AG10803 (cell line): Measurements from ENCODE around the gene ZNF281.
"Not testable (repeated sequence)": the region's sequence is repeated elsewhere in the genome, so short reads cannot be mapped to it uniquely, and the experiment has no call there.

Experiments used
- DNase-seq: peaks from one replicate; pipeline ENCODE4 v3.0.0; 2010; ENCODE audit warnings: low read depth
- H3K4me3 ChIP-seq: 2 replicates; pipeline ENCODE4 v1.5.1; 2011; ENCODE audit warnings: mild to moderate bottlenecking, low read length, control low read depth
- TF ChIP-seq, protein P1 (sequence below): conservative IDR thresholded peaks from 2 replicates; pipeline ENCODE4 v1.5.1; 2011; ENCODE audit warnings: mild to moderate bottlenecking, low read length, control low read depth, inconsistent platforms

ZNF281 gene

DNA sequence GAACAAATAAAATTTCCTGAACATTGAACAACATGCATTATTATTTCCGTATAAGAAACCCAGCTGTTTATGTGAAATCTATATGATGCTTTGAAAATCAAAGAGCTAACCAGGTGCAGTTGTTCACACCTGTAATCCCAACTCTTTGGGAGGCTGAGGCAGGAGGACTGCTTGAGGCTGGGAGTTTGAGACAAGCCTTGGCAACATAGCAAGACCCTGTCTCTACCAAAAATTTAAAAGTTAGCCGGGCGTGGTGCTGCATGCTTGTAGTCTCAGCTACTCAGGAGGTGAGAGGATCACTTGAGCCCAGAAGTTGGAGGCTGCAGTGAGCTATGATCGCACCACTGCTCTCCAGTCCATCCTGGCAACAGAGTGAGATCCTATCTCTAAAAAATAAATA is 4.8 kb upstream of the ZNF281 start:
- DNase-seq = no peak
- TF ChIP-seq, protein P1, sequence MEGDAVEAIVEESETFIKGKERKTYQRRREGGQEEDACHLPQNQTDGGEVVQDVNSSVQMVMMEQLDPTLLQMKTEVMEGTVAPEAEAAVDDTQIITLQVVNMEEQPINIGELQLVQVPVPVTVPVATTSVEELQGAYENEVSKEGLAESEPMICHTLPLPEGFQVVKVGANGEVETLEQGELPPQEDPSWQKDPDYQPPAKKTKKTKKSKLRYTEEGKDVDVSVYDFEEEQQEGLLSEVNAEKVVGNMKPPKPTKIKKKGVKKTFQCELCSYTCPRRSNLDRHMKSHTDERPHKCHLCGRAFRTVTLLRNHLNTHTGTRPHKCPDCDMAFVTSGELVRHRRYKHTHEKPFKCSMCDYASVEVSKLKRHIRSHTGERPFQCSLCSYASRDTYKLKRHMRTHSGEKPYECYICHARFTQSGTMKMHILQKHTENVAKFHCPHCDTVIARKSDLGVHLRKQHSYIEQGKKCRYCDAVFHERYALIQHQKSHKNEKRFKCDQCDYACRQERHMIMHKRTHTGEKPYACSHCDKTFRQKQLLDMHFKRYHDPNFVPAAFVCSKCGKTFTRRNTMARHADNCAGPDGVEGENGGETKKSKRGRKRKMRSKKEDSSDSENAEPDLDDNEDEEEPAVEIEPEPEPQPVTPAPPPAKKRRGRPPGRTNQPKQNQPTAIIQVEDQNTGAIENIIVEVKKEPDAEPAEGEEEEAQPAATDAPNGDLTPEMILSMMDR = no peak
- H3K4me3 ChIP-seq = no peak overlapping the region

DNA sequence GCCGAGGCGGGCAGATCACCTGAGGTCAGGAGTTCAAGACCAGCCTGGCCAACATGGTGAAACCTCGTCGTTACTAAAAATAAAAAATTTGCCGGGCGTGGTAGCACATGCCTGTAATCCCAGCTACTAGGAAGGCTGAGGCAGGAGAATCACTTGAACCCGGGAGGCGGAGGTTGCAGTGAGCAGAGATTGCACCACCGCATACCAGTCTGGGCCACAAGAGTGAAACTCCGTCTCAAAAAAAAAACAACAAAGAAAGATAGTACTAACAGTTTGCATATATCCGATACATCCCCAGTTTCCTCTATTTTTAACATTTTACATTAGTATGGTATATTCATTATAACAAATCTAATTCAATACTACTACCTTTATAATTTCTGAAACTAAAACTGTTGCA is 3.9 kb upstream of the ZNF281 start:
- DNase-seq, H3K4me3 ChIP-seq: not testable (repeated sequence)

DNA sequence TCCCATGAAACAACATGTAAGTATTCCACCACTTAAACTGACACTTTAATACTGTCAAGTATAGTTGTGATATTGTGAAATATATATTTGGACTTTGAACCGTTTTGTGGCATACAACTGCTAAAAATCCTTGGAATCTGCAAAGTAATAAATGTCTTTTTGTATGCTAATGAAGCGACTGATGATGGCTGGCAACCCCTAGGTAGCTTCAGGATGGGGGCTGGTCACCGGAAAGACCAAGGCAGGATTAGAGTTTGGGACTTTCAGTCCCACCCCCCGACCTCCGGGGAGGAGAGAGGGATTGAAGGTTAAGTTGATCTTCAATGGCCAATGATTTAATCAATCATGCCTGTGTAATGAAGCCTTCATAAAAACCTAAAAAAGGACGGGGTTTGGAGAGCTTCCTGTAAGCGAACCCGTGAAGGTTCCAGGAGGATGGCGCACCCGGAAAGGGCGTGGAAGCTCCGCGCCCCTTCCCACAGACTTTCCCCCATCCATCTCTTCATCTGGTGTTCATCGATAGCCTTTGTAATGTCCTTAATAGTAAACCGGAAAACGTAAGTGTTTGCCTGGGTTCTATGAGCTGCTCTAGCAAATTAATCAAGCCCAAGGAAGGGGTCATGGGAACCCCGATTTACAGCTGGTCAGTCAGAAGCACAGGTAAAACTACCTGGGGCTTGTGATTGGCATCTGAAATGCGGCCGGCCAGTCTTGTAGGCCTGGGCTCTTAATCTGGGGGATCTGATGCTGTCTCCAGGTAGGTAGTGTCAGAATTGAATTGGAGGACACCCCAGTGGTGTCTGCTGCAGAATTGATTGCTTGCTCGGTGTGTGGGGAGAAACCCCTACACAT is 1.8 kb upstream of the ZNF281 start:
- peak overlapping the region; percentile 5 for H3K4me3 ChIP-seq
- DNase-seq = no peak
- TF ChIP-seq, protein P1 = no peak

DNA sequence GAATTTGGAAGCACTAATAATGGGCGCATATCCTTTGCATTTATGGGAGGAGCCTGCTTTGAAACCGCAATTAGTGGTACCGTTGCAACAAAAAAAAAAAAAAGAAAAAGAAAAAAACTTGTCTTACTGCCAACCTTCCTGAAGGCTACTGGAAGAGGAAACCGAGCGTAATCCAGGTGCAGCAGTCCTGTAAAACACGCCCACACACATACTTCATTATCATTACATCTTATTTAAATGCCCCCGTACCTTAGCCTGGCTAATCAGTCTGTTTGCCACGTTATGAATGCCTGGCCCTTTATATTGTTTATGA is 686 bp upstream of the ZNF281 start:
- no peak overlapping the region; the same call in 1 of the 2 replicates for H3K4me3 ChIP-seq
- DNase-seq = no peak
- TF ChIP-seq, protein P1 = no peak

DNA sequence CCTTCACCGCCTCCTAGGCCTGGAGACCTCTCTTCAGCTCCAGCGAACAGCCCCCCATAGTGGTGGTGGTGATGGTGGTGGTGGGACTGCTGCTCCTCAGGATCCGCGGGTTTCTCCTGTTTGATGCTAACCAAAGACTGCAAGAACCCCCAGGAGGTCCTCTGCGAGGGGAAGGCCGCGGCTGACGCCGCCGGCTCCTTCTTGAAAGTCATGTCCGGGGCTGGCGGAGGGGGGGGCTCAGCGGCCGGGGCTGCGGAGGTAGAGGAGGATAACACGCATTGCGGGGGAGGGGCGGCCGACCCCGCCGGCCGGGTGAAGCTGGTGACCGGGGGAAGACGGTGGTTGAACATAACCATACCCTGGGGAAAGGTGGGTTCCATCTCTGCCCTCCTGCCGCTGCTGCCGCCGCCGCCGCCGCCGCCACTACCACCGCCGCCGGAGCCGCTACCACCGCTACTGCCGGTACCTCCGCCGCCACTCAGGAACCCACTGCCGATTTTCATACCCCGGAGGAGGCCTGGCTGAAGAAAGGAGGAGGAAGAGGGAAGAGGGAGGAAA is 554 bp downstream of the ZNF281 start:
- peak; percentile 29 for DNase-seq
- H3K4me3 ChIP-seq = peak overlapping the region; percentile 73
- TF ChIP-seq, protein P1 = no peak

DNA sequence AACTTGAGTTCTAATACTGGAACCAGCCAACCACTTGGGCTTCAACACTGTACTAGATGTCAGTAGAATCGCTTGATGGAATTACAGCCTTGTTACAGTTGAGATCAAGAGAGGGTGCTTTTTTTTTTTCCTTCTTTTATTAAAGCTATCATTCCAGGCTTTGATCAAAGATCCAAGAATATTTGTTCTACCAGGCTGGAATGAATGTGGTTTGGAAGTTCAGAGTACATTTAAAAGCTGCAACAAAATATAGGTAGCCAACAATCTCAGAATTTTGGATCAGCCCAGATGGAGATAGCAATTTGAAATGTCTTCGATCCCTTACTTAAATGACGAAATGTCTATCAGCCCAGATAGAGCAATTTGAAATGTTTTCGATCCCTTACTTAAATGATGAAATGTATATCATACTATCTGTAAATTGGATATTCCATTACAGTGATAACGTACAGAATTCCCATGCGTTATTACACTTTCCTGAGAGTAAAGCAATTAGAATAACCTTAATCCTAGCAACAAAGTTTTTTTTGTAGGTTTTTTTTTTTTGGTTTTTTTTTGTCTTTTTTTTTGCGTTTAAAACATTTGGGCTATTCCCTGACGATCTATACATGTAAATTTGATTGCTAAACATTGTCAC is 3.6 kb downstream of the ZNF281 start:
- TF ChIP-seq, protein P1 = no peak
- no peak for DNase-seq
- H3K4me3 ChIP-seq = no peak overlapping the region

DNA sequence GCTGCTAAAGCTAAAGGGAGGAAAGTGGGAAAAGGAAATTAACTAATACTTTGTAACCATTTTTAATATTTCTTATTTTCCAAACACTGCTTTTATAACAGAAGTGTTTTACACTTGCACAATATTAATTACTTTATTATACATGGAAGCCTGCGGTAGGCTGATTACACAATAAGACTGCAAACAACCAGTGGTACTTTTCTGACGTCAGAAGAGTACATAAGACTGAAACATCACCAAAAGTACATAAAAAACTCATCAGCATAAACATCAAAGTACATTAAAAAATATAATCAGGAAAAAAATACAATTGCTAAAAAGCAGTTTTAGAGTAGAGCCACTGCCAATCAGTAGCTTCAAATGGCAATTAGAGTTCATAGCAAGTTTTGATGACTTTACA is 4.6 kb downstream of the ZNF281 start:
- TF ChIP-seq, protein P1 = no peak
- H3K4me3 ChIP-seq = peak overlapping the region; percentile 4; the same call in 1 of the 2 replicates

More for the DNA sequence above, 4.6 kb downstream of the ZNF281 start:
- no peak for DNase-seq
